ENCODE measurements around the gene UMODL1.

- no peak for TF ChIP-seq CTCF (IDR thresholded peaks at IDR 0.05; ENCODE audit: extremely low read depth in 1 of 2, insufficient read depth in 1 of 2, low read depth in 1 of 2, low read length in 2 of 2)
- TF ChIP-seq POLR2A (IDR thresholded peaks at IDR 0.05; ENCODE audit: low read depth, low read length) = no peak
- TF ChIP-seq POLR2AphosphoS5 (IDR thresholded peaks at IDR 0.05; ENCODE audit: insufficient read depth, low read depth, low read length) = no peak
- TF ChIP-seq EZH2 (IDR thresholded peaks at IDR 0.05; ENCODE audit: borderline replicate concordance, low read depth, low read length, severe bottlenecking) = no peak
- TF ChIP-seq MAX (IDR thresholded peaks at IDR 0.05; ENCODE audit: insufficient read depth, insufficient read length) = no peak
These were observed 3.4 kb upstream of the UMODL1 start for GRCh38 chr21:42067531-42068255.

Data from endothelial cell of umbilical vein (primary cell).